Colonic mucosa (tissue), 4 donors: Measurements from ENCODE around the gene ETFA. TPM values are rescaled to one million over a fixed set of nuclear protein-coding genes. Genes with fewer than 3 reads are reported as not detected.

Source experiments
- DNase-seq: peaks from one replicate; pipeline ENCODE4 v3.0.0-alpha.2; 2020
- H3K27ac ChIP-seq: fragments of 200-600 bp; one replicate; pipeline ENCODE4 v1.8.0; 2021
- H3K27me3 ChIP-seq: fragments of 200-600 bp; one replicate; pipeline ENCODE4 v1.8.0; 2021
- H3K36me3 ChIP-seq: fragments of 200-600 bp; one replicate; pipeline ENCODE4 v1.8.0; 2021
- H3K4me1 ChIP-seq: fragments of 200-600 bp; one replicate; pipeline ENCODE4 v1.8.0; 2021; ENCODE audit warnings: mild to moderate bottlenecking
- H3K4me3 ChIP-seq: fragments of 200-600 bp; one replicate; pipeline ENCODE4 v1.8.0; 2021
- H3K9ac ChIP-seq, 2 donors: one replicate each; pipeline ENCODE4 v1.7.0; 2013; ENCODE audit warnings: control low read depth in 2 of 2, low read depth in 2 of 2, low read length in 2 of 2
- H3K9me3 ChIP-seq: fragments of 200-600 bp; one replicate; pipeline ENCODE4 v1.8.0; 2021
- CTCF ChIP-seq: fragments of 200-600 bp; IDR thresholded peaks from one replicate; pipeline ENCODE4 v1.8.0; 2022; ENCODE audit warnings: antibody characterized with exemption, mild to moderate bottlenecking
- intact Hi-C: fragments of 100-400 bp; cut with DNase I; formaldehyde crosslinking; loops from one replicate; pipeline ENCODE4 v1.14.1; 2022
- total RNA-seq, 2 donors: library from RNA; stranded (reverse); fragmentation: NEBNext Ultra II Directional in 1 of 2; extraction: Animal tissue kit (Norgen Biotek cat#: 25700) in 1 of 2; gene quantifications; one replicate each; pipeline ENCODE4 v1.2.1, GENCODE V29; 2021
- donor health status: healthy.
- donor health status: DM: no; HTN: no; CAD: no.
- donor health status: DM: no; HTN: no; CAD: no.

Gene ETFA
- total RNA-seq, 2 donors from 2014 or later: 300 to 366 TPM

- intact Hi-C loops: no loop called here
- H3K9ac ChIP-seq: no peak overlapping the region
Observed at GRCh38 chr15:76165951-76166350, 145.3 kb downstream of the ETFA start.

More at GRCh38 chr15:76165951-76166350, 145.3 kb downstream of the ETFA start:
- Histone ChIP-seq H3K27ac (no peak overlapping the region), H3K4me1 (no peaks in the 10 kb centered on the region), H3K27me3 (no peaks in the 10 kb centered on the region), H3K4me3 (no peak overlapping the region), H3K9me3 (no peaks in the 10 kb centered on the region), H3K36me3 (no peaks in the 10 kb centered on the region)
- TF ChIP-seq CTCF: no peak
- DNase-seq: no peak

Other genes with a start within 250 kb of the ETFA start
- gene ISL2, start 25.3 kb upstream of the ETFA start, total RNA-seq: under 1 TPM; 0.13 to 0.35 TPM